PFSK-1 (cell line): ENCODE results near the gene CYB561D1.

ENCODE experiments used
- FOXP2 ChIP-seq: optimal IDR thresholded peaks from 2 replicates; pipeline ENCODE3; 2011; ENCODE audit warnings: borderline replicate concordance, control low read depth, inconsistent platforms; ENCODE audit not compliant: insufficient read depth; ENCODE audit errors: extremely low read length, extremely low read depth
- POLR2AphosphoS5 ChIP-seq: IDR thresholded peaks from 2 replicates; pipeline ENCODE4 v1.6.1; 2012; ENCODE audit warnings: low read depth, mild to moderate bottlenecking, control low read depth, low read length, moderate library complexity
- SIN3A ChIP-seq: IDR thresholded peaks from 2 replicates; pipeline ENCODE4 v1.6.1; 2012; ENCODE audit warnings: mild to moderate bottlenecking, low read length, moderate library complexity, borderline replicate concordance; ENCODE audit not compliant: insufficient read depth
- TAF1 ChIP-seq: IDR thresholded peaks from 2 replicates; pipeline ENCODE4 v1.6.1; 2012; ENCODE audit warnings: low read length, control low read depth, borderline replicate concordance; ENCODE audit not compliant: insufficient read depth
- TF ChIP-seq, protein P1 (sequence below), 2 experiments: IDR thresholded peaks; 2 replicates each; pipeline versions ENCODE4 v1.6.1 to v1.8.0; 2011 to 2012; ENCODE audit warnings: low read depth in 2 of 2, low read length in 2 of 2, control low read depth in 1 of 2, inconsistent platforms in 1 of 2, mild to moderate bottlenecking in 1 of 2, moderate library complexity in 1 of 2; ENCODE audit not compliant: insufficient read depth in 1 of 2

DNA sequence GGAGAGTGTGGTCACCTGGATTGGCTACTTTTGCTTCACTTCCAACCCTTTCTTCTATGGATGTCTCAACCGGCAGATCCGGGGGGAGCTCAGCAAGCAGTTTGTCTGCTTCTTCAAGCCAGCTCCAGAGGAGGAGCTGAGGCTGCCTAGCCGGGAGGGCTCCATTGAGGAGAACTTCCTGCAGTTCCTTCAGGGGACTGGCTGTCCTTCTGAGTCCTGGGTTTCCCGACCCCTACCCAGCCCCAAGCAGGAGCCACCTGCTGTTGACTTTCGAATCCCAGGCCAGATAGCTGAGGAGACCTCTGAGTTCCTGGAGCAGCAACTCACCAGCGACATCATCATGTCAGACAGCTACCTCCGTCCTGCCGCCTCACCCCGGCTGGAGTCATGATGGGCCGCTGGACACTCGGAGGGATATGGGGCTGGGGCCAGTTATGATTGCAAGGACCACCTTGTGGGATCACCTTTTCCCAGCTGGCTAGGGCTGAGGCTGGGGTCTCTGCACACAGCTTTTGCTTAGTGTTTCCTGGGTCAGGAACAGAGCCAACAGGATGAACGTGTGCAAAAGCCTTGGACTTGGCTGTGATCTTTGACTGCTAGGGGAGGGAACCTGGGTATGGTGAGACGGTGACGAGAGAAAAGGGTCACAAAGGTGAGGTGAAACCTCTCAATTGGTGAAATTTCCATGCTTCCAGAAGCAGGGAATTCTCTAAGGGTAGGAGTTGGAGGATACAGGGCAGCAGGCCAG is 50.3 kb downstream of the CYB561D1 start:
- TF ChIP-seq POLR2AphosphoS5 (no peak), FOXP2 (no peak), SIN3A (no peak), TAF1 (no peak)
- TF ChIP-seq, protein P1, sequence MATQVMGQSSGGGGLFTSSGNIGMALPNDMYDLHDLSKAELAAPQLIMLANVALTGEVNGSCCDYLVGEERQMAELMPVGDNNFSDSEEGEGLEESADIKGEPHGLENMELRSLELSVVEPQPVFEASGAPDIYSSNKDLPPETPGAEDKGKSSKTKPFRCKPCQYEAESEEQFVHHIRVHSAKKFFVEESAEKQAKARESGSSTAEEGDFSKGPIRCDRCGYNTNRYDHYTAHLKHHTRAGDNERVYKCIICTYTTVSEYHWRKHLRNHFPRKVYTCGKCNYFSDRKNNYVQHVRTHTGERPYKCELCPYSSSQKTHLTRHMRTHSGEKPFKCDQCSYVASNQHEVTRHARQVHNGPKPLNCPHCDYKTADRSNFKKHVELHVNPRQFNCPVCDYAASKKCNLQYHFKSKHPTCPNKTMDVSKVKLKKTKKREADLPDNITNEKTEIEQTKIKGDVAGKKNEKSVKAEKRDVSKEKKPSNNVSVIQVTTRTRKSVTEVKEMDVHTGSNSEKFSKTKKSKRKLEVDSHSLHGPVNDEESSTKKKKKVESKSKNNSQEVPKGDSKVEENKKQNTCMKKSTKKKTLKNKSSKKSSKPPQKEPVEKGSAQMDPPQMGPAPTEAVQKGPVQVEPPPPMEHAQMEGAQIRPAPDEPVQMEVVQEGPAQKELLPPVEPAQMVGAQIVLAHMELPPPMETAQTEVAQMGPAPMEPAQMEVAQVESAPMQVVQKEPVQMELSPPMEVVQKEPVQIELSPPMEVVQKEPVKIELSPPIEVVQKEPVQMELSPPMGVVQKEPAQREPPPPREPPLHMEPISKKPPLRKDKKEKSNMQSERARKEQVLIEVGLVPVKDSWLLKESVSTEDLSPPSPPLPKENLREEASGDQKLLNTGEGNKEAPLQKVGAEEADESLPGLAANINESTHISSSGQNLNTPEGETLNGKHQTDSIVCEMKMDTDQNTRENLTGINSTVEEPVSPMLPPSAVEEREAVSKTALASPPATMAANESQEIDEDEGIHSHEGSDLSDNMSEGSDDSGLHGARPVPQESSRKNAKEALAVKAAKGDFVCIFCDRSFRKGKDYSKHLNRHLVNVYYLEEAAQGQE (IDR thresholded peaks at IDR 0.05; ENCODE audit: insufficient read depth in 1 of 2, low read depth in 2 of 2, low read length in 2 of 2) = no peak
